Ovary (tissue), 3 donors: ENCODE data around the gene COQ8A.

Experiments used
- CTCF ChIP-seq, 3 donors: fragments of 450-650 bp in 2 of 3; fragments of 200-600 bp in 1 of 3; IDR thresholded peaks; one replicate each; pipeline versions ENCODE4 v1.5.1 to v1.8.0; 2016 to 2022; ENCODE audit warnings: antibody characterized with exemption in 3 of 3, mild to moderate bottlenecking in 1 of 3
- EP300 ChIP-seq: sonication (generic); formaldehyde crosslinking; IDR thresholded peaks from one replicate; pipeline ENCODE4 v1.6.1; 2017; ENCODE audit warnings: antibody characterized with exemption
- POLR2A ChIP-seq: fragments of 450-650 bp; IDR thresholded peaks from one replicate; pipeline ENCODE4 v1.6.1; 2017; ENCODE audit warnings: antibody characterized with exemption, mild to moderate bottlenecking, moderate library complexity
- donor health status: DM: no; HTN: no; CAD: no.

DNA sequence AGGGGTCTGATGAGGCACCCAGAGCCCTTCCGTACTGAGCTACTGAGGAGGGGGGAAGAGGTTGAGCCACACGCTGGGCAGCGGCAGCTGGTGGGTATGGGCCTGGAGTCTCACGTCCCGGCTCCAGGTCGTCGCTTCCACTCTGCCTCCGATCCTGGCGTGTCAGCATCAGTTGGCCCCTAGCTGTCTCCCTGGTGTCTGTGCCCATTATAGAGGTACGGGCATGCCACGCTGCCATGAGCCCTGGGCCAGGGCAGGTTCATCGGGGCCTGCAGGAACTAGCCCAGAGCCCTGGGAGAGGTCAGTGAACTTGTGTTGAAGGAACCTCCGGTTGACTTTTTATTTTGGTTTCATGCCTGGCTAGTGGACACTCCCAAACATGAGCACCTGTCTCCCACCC, 18.2 kb downstream of the COQ8A start:
- no peak for TF ChIP-seq CTCF (IDR thresholded peaks at IDR 0.05)
- TF ChIP-seq POLR2A, result no peak
- no peak for TF ChIP-seq EP300
